ENCODE data around the gene PHLDB3. TPM values are rescaled to one million over a fixed set of nuclear protein-coding genes. Genes with fewer than 3 reads are reported as not detected.

The PHLDB3 gene
- total RNA-seq, 4 donors from 2014 or later = 1.5 to 9.6 (median 6.7) TPM

- ATAC-seq (no peak), DNase-seq (no peak)
- TF ChIP-seq POLR2A (IDR thresholded peaks at IDR 0.05) (no peak), CTCF (IDR thresholded peaks at IDR 0.05 in 4 of 5, conservative IDR thresholded peaks at IDR 0.05 in 1 of 5) (no peak)
- Histone ChIP-seq H3K27me3 (peaks cover 0 to 3% (median 0%) of the 10 kb centered on the region in 3 donors), H3K9me3 (no peaks in the 10 kb centered on the region), H3K4me3 (no peak overlapping the region), H3K36me3 (no peaks in the 10 kb centered on the region), H3K27ac (no peak overlapping the region), H3K4me1 (no peaks in the 10 kb centered on the region)
- in situ Hi-C loops (cut with MboI; ENCODE audit: low sequenced_read_pairs in 4 of 4) = no loop called here
- intact Hi-C loops (cut with DNase I; ENCODE audit: low total_unique reads) = no loop called here
Measured at GRCh38 chr19:43457809-43458208, 46.7 kb downstream of the PHLDB3 start.

- Histone ChIP-seq H3K36me3 (no peaks in the 10 kb centered on the region), H3K27ac (no peak overlapping the region), H3K27me3 (no peaks in the 10 kb centered on the region), H3K4me1 (no peaks in the 10 kb centered on the region), H3K9me3 (no peaks in the 10 kb centered on the region), H3K4me3 (no peak overlapping the region)
- in situ Hi-C loops (cut with MboI; ENCODE audit: low sequenced_read_pairs in 4 of 4) = no loop called here
- ATAC-seq (no peak), DNase-seq (no peak)
- no peak for TF ChIP-seq CTCF (IDR thresholded peaks at IDR 0.05 in 4 of 5, conservative IDR thresholded peaks at IDR 0.05 in 1 of 5)
- no peak for TF ChIP-seq POLR2A (IDR thresholded peaks at IDR 0.05)
- intact Hi-C loops (cut with DNase I; ENCODE audit: low total_unique reads) = no loop called here
Measured at GRCh38 chr19:43455321-43456113, 49.0 kb downstream of the PHLDB3 start.

GRCh38 chr19:43454031-43454430, 50.5 kb downstream of the PHLDB3 start:
- intact Hi-C loops (cut with DNase I; ENCODE audit: low total_unique reads) = no loop called here

GRCh38 chr19:43452582-43452981, 52.0 kb downstream of the PHLDB3 start:
- DNase-seq (no peak), ATAC-seq (no peak)
- TF ChIP-seq CTCF (IDR thresholded peaks at IDR 0.05 in 4 of 5, conservative IDR thresholded peaks at IDR 0.05 in 1 of 5) = no peak
- no peak overlapping the region for H3K4me3 ChIP-seq
- H3K36me3 ChIP-seq = no peaks in the 10 kb centered on the region
- no peaks in the 10 kb centered on the region for H3K4me1 ChIP-seq
- no peaks in the 10 kb centered on the region for H3K9me3 ChIP-seq
- no peak overlapping the region for H3K27ac ChIP-seq
- H3K27me3 ChIP-seq = no peaks in the 10 kb centered on the region
- in situ Hi-C loops (cut with MboI; ENCODE audit: low sequenced_read_pairs in 4 of 4) = no loop called here
- intact Hi-C loops (cut with DNase I; ENCODE audit: low total_unique reads) = no loop called here

More at GRCh38 chr19:43454031-43454430, 50.5 kb downstream of the PHLDB3 start:
- in situ Hi-C loops (cut with MboI; ENCODE audit: low sequenced_read_pairs in 4 of 4) = no loop called here
- H3K27me3 ChIP-seq = no peaks in the 10 kb centered on the region
- H3K4me1 ChIP-seq = no peaks in the 10 kb centered on the region
- DNase-seq (no peak), ATAC-seq (no peak)
- no peak overlapping the region for H3K27ac ChIP-seq
- no peak for TF ChIP-seq POLR2A (IDR thresholded peaks at IDR 0.05)
- TF ChIP-seq CTCF (IDR thresholded peaks at IDR 0.05 in 4 of 5, conservative IDR thresholded peaks at IDR 0.05 in 1 of 5) = no peak
- no peaks in the 10 kb centered on the region for H3K36me3 ChIP-seq
- no peak overlapping the region for H3K4me3 ChIP-seq
- H3K9me3 ChIP-seq = no peaks in the 10 kb centered on the region

Measured in gastrocnemius medialis (tissue), 4 donors.